A549 (cell line): Measurements from ENCODE around the gene DRD5. TPM values are rescaled to one million over a fixed set of nuclear protein-coding genes. Genes with fewer than 3 reads are reported as not detected.
"Not testable (repeated sequence)": the region's sequence is repeated elsewhere in the genome, so short reads cannot be mapped to it uniquely, and the experiment has no call there.

Experiments used
- ATAC-seq, 2 experiments: fragments of 200-7000 bp in 1 of 2; fragments of >200 bp in 1 of 2; cut with Nextera tagmentation in 1 of 2; cut with Tn5 transposase in 1 of 2; 3 replicates each; pipeline versions ENCODE4 v1.8.0 to v1.9.1; 2018 to 2020; ENCODE audit warnings: mild to moderate bottlenecking in 1 of 2, moderate library complexity in 1 of 2
- CTCF ChIA-PET: fragments of 300-600 bp; sonication (Branson Sonifier 250); formaldehyde crosslinking; extraction: SDS; loops from one replicate; lab custom pipeline; 2021; ENCODE audit warnings: antibody characterized with exemption, inconsistent platforms; lab: Yijun Ruan, JAX
- POLR2A ChIA-PET: fragments of 350-600 bp; formaldehyde crosslinking; extraction: SDS; loops from one replicate; lab custom pipeline; 2021; ENCODE audit warnings: antibody characterized with exemption, inconsistent platforms; lab: Yijun Ruan, JAX
- DNase-seq, 2 experiments: peaks; one replicate each; pipeline versions ENCODE4 v3.0.0 to v3.0.0-alpha.2; 2011 to 2016; ENCODE audit warnings: low read depth in 1 of 2, low spot score in 1 of 2
- FAIRE-seq: peaks from 2 replicates; lab custom pipeline; 2011; peaks lifted over from hg19 to GRCh38; lab: Jason Lieb, UNC
- H3K27ac ChIP-seq, 2 experiments: fragments of >200 bp; sonication (Bioruptor Twin); formaldehyde crosslinking; 3 replicates each; pipeline ENCODE4 v1.5.1; 2016 to 2017
- H3K4me1 ChIP-seq: fragments of >200 bp; sonication (Bioruptor Twin); formaldehyde crosslinking; 3 replicates; pipeline ENCODE4 v1.6.1; 2016
- H3K4me2 ChIP-seq: fragments of >200 bp; sonication (Bioruptor Twin); formaldehyde crosslinking; 3 replicates; pipeline ENCODE4 v1.6.1; 2016
- H3K4me3 ChIP-seq: fragments of >200 bp; sonication (Bioruptor Twin); formaldehyde crosslinking; 3 replicates; pipeline ENCODE4 v1.5.1; 2016
- H3K9me3 ChIP-seq: fragments of >200 bp; sonication (Bioruptor Twin); formaldehyde crosslinking; 3 replicates; pipeline ENCODE4 v1.6.1; 2016
- CBX2 ChIP-seq: fragments of 200-600 bp; sonication (generic); IDR thresholded peaks from 2 replicates; pipeline ENCODE4 v1.6.1; 2016; ENCODE audit warnings: low read depth, mild to moderate bottlenecking, borderline replicate concordance
- CEBPB ChIP-seq, 2 experiments: fragments of >200 bp in 1 of 2; sonication (Bioruptor Twin) in 1 of 2; formaldehyde crosslinking in 1 of 2; IDR thresholded peaks; 2 replicates each; pipeline ENCODE4 v1.6.1; 2012 to 2016
- GATA3 ChIP-seq: IDR thresholded peaks from 2 replicates; pipeline ENCODE4 v1.6.1; 2012; ENCODE audit warnings: borderline replicate concordance
- HMGXB4 ChIP-seq: fragments of 250-450 bp; sonication (Bioruptor Pico); IDR thresholded peaks from 2 replicates; pipeline ENCODE4 v1.5.0; 2021; ENCODE audit warnings: mild to moderate bottlenecking, moderate library complexity, borderline replicate concordance
- HOXA7 ChIP-seq: fragments of 250-450 bp; sonication (Bioruptor Pico); IDR thresholded peaks from 2 replicates; pipeline ENCODE4 v1.5.0; 2020; ENCODE audit warnings: mild to moderate bottlenecking, moderate library complexity
- KDM1A ChIP-seq: fragments of 200-600 bp; sonication (generic); IDR thresholded peaks from 2 replicates; pipeline ENCODE4 v1.6.1; 2016; ENCODE audit warnings: low read depth, mild to moderate bottlenecking
- KDM5A ChIP-seq: fragments of 200-600 bp; sonication (generic); IDR thresholded peaks from 2 replicates; pipeline ENCODE4 v1.6.1; 2016; ENCODE audit warnings: antibody characterized with exemption, mild to moderate bottlenecking
- MAZ ChIP-seq: fragments of 150-350 bp; IDR thresholded peaks from 2 replicates; pipeline ENCODE4 v1.6.1; 2014; ENCODE audit warnings: antibody characterized with exemption, low read depth, low read length, borderline replicate concordance
- NR3C1 ChIP-seq: fragments of >200 bp; sonication (Bioruptor Twin); formaldehyde crosslinking; IDR thresholded peaks from 3 replicates; pipeline ENCODE4 v1.6.1; 2017
- PBX3 ChIP-seq: IDR thresholded peaks from 2 replicates; pipeline ENCODE4 v1.6.1; 2012
- PHF8 ChIP-seq: fragments of 200-600 bp; sonication (generic); IDR thresholded peaks from 2 replicates; pipeline ENCODE4 v1.6.1; 2016; ENCODE audit warnings: low read depth, mild to moderate bottlenecking, antibody characterized with exemption, moderate library complexity, borderline replicate concordance
- POLR2A ChIP-seq: IDR thresholded peaks from 2 replicates; pipeline ENCODE4 v1.6.1; 2012; ENCODE audit warnings: mild to moderate bottlenecking, low read length
- REST ChIP-seq: fragments of 200-600 bp; sonication (generic); IDR thresholded peaks from 2 replicates; pipeline ENCODE4 v1.6.1; 2016; ENCODE audit warnings: antibody characterized with exemption, mild to moderate bottlenecking, moderate library complexity
- RNF2 ChIP-seq: fragments of 200-600 bp; sonication (generic); IDR thresholded peaks from 2 replicates; pipeline ENCODE4 v1.6.1; 2016; ENCODE audit warnings: low read depth, mild to moderate bottlenecking, antibody characterized with exemption, moderate library complexity, borderline replicate concordance
- SMC3 ChIP-seq: fragments of >200 bp; sonication (Bioruptor Twin); formaldehyde crosslinking; IDR thresholded peaks from 3 replicates; pipeline ENCODE4 v1.6.1; 2018; ENCODE audit warnings: inconsistent platforms
- TFCP2L1 ChIP-seq: fragments of 250-450 bp; sonication (Bioruptor Pico); IDR thresholded peaks from 2 replicates; pipeline ENCODE4 v1.5.0; 2021; ENCODE audit warnings: mild to moderate bottlenecking
- ZFP36 ChIP-seq: fragments of 450-650 bp; IDR thresholded peaks from 2 replicates; pipeline ENCODE4 v1.6.1; 2014; ENCODE audit warnings: borderline replicate concordance; ENCODE audit not compliant: partially characterized antibody
- ZNF302 ChIP-seq: fragments of 250-450 bp; sonication (Bioruptor Pico); IDR thresholded peaks from 2 replicates; pipeline ENCODE4 v1.9.0; 2021; ENCODE audit warnings: inconsistent platforms, mild to moderate bottlenecking, moderate library complexity
- WGBS: methylation state at CpG from one replicate; pipeline ENCODE4 v1.1.6; 2017; ENCODE audit errors: missing lambda C conversion rate; 5-methylcytosine and 5-hydroxymethylcytosine counted together
- polyA minus RNA-seq: library from RNA; depleted of rRNA, polyadenylated mRNA; stranded (reverse); fragments of >200 nt; gene quantifications from 2 replicates; pipeline ENCODE4 v1.2.3, GENCODE V29; 2011; rRNA and poly(A)+ RNA removed
- polyA plus RNA-seq, 4 experiments: library from polyadenylated mRNA; depleted of rRNA in 3 of 4; stranded (reverse); fragments of >200 nt; fragmentation: RNase III in 1 of 4; extraction: RNeasy Plus Mini Kit Qiagen cat#74134 plus additional on column Dnase treatment in 1 of 4; gene quantifications; 2 replicates in 3 of 4; 3 replicates in 1 of 4; pipeline ENCODE4 v1.2.3, GENCODE V29; 2011 to 2017

The DRD5 gene
- polyA plus RNA-seq (2011; rRNA removed), result not detected in 2 replicates
- not detected in 2 replicates for polyA plus RNA-seq (2012; cell fraction: cytosol; rRNA removed)
- not detected in 2 replicates for polyA plus RNA-seq (2012; cell fraction: nucleus; rRNA removed)
- polyA plus RNA-seq (2017; fragmentation: RNase III; extraction: RNeasy Plus Mini Kit Qiagen cat#74134 plus additional on column Dnase treatment), result not detected in 3 replicates
- not detected in 2 replicates for polyA minus RNA-seq

GRCh38 chr4:9781343-9782135 lies at the start of gene DRD5:
Gene DRD5 (plus strand): TSS chr4:9781634. CDS start chr4:9782030, 396 bp downstream.
- CTCF ChIA-PET, result no interaction called here
- WGBS, result 18% methylated on average over 2 of the region's 78 CpGs
- no peak within 1 kb of the TSS for H3K27ac ChIP-seq
- no peaks in the 10 kb centered on the region for H3K9me3 ChIP-seq
- H3K4me1 ChIP-seq, result no peaks in the 10 kb centered on the region
- H3K4me3 ChIP-seq, result no peak within 1 kb of the TSS
- FAIRE-seq (no peak), ATAC-seq (no peak), DNase-seq (no peak)
- H3K4me2 ChIP-seq, result no peak within 1 kb of the TSS
- TF ChIP-seq KDM5A, result no peak
- TF ChIP-seq KDM1A, result no peak
- TF ChIP-seq CBX2, result no peak
- TF ChIP-seq ZNF302 (CRISPR knock-in tag), result no peak
- TF ChIP-seq HMGXB4 (CRISPR knock-in tag), result no peak
- TF ChIP-seq TFCP2L1 (CRISPR knock-in tag), result no peak
- TF ChIP-seq NR3C1, result no peak
- TF ChIP-seq SMC3, result no peak
- TF ChIP-seq CEBPB (IDR thresholded peaks at IDR 0.05), result no peak
- no peak for TF ChIP-seq PHF8
- TF ChIP-seq GATA3, result no peak
- TF ChIP-seq MAZ, result no peak
- no peak for TF ChIP-seq PBX3
- no peak for TF ChIP-seq RNF2
- TF ChIP-seq ZFP36, result no peak
- TF ChIP-seq HOXA7 (CRISPR knock-in tag), result no peak
- TF ChIP-seq REST, result no peak
- TF ChIP-seq POLR2A, result no peak
- POLR2A ChIA-PET, result no interaction called here

- H3K9me3 ChIP-seq, POLR2A ChIA-PET, DNase-seq, FAIRE-seq, ATAC-seq, H3K27ac ChIP-seq, CTCF ChIA-PET, H3K4me2 ChIP-seq, H3K4me3 ChIP-seq, H3K4me1 ChIP-seq: not testable (repeated sequence)
- 19% methylated on average over 3 of the region's 4 CpGs for WGBS
Measured at GRCh38 chr4:9732256-9732655, 49.2 kb upstream of the DRD5 start.
